Erythroblast (primary cell): ENCODE data around the gene FN3KRP.

Experiments used
- GATA1 ChIP-seq: IDR thresholded peaks from 2 replicates; pipeline ENCODE4 v1.6.1; 2011; ENCODE audit warnings: low read depth, mild to moderate bottlenecking, control low read depth, low read length, moderate library complexity
- POLR2A ChIP-seq: IDR thresholded peaks from 2 replicates; pipeline ENCODE4 v1.6.1; 2011; ENCODE audit warnings: mild to moderate bottlenecking, low read length

GRCh38 chr17:82668631-82669099 is 47.8 kb upstream of the FN3KRP start:
- TF ChIP-seq POLR2A (no peak), GATA1 (no peak)
